Keratinocyte (primary cell): Measurements from ENCODE around the gene TLCD2. TPM values are rescaled to one million over a fixed set of nuclear protein-coding genes. Genes with fewer than 3 reads are reported as not detected.

Experiments used
- DNase-seq: peaks from one replicate; pipeline ENCODE4 v3.0.0-alpha.2; 2011; ENCODE audit warnings: low read depth, missing footprints, low spot score
- FAIRE-seq: peaks from 2 replicates; lab custom pipeline; 2011; peaks lifted over from hg19 to GRCh38; lab: Jason Lieb, UNC
- H2AFZ ChIP-seq: 2 replicates; pipeline ENCODE4 v1.6.0; 2012; ENCODE audit warnings: low read length, control low read depth, inconsistent platforms; ENCODE audit not compliant: control insufficient read depth
- H3K27ac ChIP-seq: 2 replicates; pipeline ENCODE4 v1.5.1; 2011; ENCODE audit warnings: low read length; ENCODE audit not compliant: control insufficient read depth, insufficient read depth
- H3K27me3 ChIP-seq: 3 replicates; pipeline ENCODE4 v1.6.0; 2011; ENCODE audit warnings: low read length; ENCODE audit not compliant: control insufficient read depth, insufficient read depth; ENCODE audit errors: extremely low read depth
- H3K36me3 ChIP-seq, 2 experiments: 2 replicates in 1 of 2; 3 replicates in 1 of 2; pipeline ENCODE4 v1.5.1; 2011; ENCODE audit warnings: low read length in 2 of 2, mild to moderate bottlenecking in 1 of 2; ENCODE audit not compliant: control insufficient read depth in 2 of 2, insufficient read depth in 2 of 2; ENCODE audit errors: extremely low read depth in 1 of 2
- H3K4me1 ChIP-seq: 3 replicates; pipeline ENCODE4 v1.5.1; 2011; ENCODE audit warnings: low read length; ENCODE audit not compliant: control insufficient read depth, insufficient read depth; ENCODE audit errors: extremely low read depth
- H3K4me2 ChIP-seq: 3 replicates; pipeline ENCODE4 v1.6.0; 2011; ENCODE audit warnings: low read depth, low read length; ENCODE audit not compliant: control insufficient read depth, insufficient read depth; ENCODE audit errors: extremely low read depth
- H3K4me3 ChIP-seq, 3 experiments: fragments of 200-600 bp in 1 of 3; sonication (generic) in 1 of 3; 2 replicates in 2 of 3; 3 replicates in 1 of 3; pipeline ENCODE4 v1.5.1; 2011 to 2016; ENCODE audit warnings: low read length in 3 of 3, mild to moderate bottlenecking in 3 of 3, control low read depth in 2 of 3, inconsistent platforms in 1 of 3, low read depth in 1 of 3, mixed read lengths in 1 of 3, mixed run types in 1 of 3, moderate library complexity in 1 of 3; ENCODE audit not compliant: control insufficient read depth in 2 of 3, insufficient read depth in 2 of 3; ENCODE audit errors: extremely low read depth in 1 of 3
- H3K79me2 ChIP-seq: 2 replicates; pipeline ENCODE4 v1.6.0; 2012; ENCODE audit warnings: low read length; ENCODE audit not compliant: control insufficient read depth, insufficient read depth
- H3K9ac ChIP-seq: 3 replicates; pipeline ENCODE4 v1.6.0; 2011; ENCODE audit warnings: low read length; ENCODE audit not compliant: control insufficient read depth, insufficient read depth; ENCODE audit errors: extremely low read depth
- H3K9me1 ChIP-seq: 3 replicates; pipeline ENCODE4 v1.6.0; 2011; ENCODE audit warnings: low read length; ENCODE audit not compliant: control insufficient read depth, insufficient read depth; ENCODE audit errors: extremely low read depth
- H3K9me3 ChIP-seq: 2 replicates; pipeline ENCODE4 v1.5.1; 2012; ENCODE audit warnings: low read depth, low read length; ENCODE audit not compliant: control insufficient read depth
- H4K20me1 ChIP-seq: 3 replicates; pipeline ENCODE4 v1.6.0; 2011; ENCODE audit warnings: low read length; ENCODE audit not compliant: control insufficient read depth, insufficient read depth; ENCODE audit errors: extremely low read depth
- CTCF ChIP-seq, 3 experiments: IDR thresholded peaks in 1 of 3; conservative IDR thresholded peaks in 1 of 3; optimal IDR thresholded peaks in 1 of 3; 2 replicates in 2 of 3; 3 replicates in 1 of 3; pipeline versions ENCODE3 to v1.5.1; 2011; ENCODE audit warnings: low read length in 3 of 3, mild to moderate bottlenecking in 3 of 3, moderate library complexity in 2 of 3, control low read depth in 1 of 3, inconsistent platforms in 1 of 3; ENCODE audit not compliant: insufficient read depth in 2 of 3; ENCODE audit errors: extremely low read depth in 1 of 3
- EZH2 ChIP-seq: IDR thresholded peaks from one replicate; pipeline ENCODE4 v1.6.1; 2012; ENCODE audit warnings: inconsistent platforms, mild to moderate bottlenecking, low read length, moderate library complexity
- dilution Hi-C: fragments of 300-500 bp; cut with MboI; formaldehyde crosslinking; loops from one replicate; pipeline ENCODE4 v1.7.0; 2020; ENCODE audit warnings: low sequenced_read_pairs; ENCODE audit not compliant: extremely low pct_ligation_motif_present
- polyA plus RNA-seq, 5 experiments: library from polyadenylated mRNA; depleted of rRNA in 3 of 5; stranded (reverse) in 3 of 5; stranded (forward) in 1 of 5; unstranded in 1 of 5; fragments of >200 nt; gene quantifications; 1 replicate in 1 of 5; 2 replicates in 3 of 5; 3 replicates in 1 of 5; pipeline versions ENCODE4 v1.2.1 to v1.2.3, GENCODE V29; 2011 to 2012; ENCODE audit warnings: missing spikeins in 2 of 5, low read depth in 1 of 5, low replicate concordance in 1 of 5

TLCD2 gene
- polyA plus RNA-seq, 1 donor (not counting 4 experiments of a cell fraction or from before 2014, with no cell fraction given): 0.75 TPM

DNA sequence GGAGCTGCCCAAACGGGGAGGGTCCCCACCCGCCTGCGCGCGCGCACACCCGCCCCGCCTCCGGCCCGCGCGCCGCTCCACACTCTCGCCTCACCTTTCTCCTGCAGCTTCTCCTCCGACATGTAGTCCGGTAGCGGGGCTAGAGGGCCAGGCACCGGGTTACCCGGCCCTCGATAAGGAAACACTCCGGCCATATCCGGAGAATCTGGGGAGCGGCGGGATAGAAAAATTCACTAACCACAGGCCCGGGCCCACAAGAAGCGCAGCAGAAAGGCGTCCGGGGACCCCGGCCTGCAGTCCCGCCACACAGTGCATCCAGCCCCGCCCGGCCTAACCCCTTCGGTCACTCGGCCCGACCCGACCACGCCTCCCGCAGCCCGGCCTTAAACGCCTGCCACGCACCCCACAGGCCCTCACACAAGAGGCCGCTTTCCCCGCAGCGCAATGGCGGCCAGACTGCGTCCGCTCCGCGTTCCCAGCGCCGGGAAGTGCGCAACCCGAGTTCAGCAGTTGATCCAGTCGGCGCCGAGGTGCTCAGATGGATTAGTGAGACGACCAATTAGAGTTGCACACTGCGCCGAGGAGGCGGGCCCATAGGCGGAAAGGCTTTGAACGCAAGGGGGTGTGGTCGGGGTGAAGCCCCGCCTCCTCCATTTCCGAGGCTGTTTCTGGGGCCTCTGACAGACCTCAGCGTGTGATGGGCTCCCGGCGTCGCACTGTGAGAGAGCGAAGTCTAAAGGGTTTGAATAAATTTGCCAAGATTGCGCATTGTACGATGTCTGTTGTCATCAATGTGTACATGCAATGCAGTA lies 25.6 kb downstream of the TLCD2 start, which contains the start of gene PRPF8:
PRPF8 (minus strand) TSS at position 490 of the 812 bp plus-strand sequence; CDS start at position 194, 296 bp downstream.
- Histone ChIP-seq H2AFZ (peak within 1 kb of the TSS; percentile 94), H3K4me2 (peak within 1 kb of the TSS; percentile 94), H3K36me3 (peaks cover 22 to 32% of the 10 kb centered on the region in 2 experiments), H3K4me3 (peak within 1 kb of the TSS; percentile 85 to 95 (median 89)), H4K20me1 (peaks cover 13% of the 10 kb centered on the region), H3K9me3 (no peaks in the 10 kb centered on the region), H3K27me3 (no peaks in the 10 kb centered on the region), H3K9ac (peak within 1 kb of the TSS; percentile 88), H3K79me2 (peaks cover 37% of the 10 kb centered on the region), H3K9me1 (peaks cover 2% of the 10 kb centered on the region), H3K4me1 (peaks cover 11% of the 10 kb centered on the region), H3K27ac (peak within 1 kb of the TSS; percentile 81)
- TF ChIP-seq EZH2 (no peak), CTCF (optimal IDR thresholded peaks at IDR 0.05 in 1 of 3, IDR thresholded peaks at IDR 0.05 in 1 of 3, conservative IDR thresholded peaks at IDR 0.05 in 1 of 3; ENCODE audit: extremely low read depth in 1 of 3, insufficient read depth in 2 of 3, low read length in 3 of 3) (no peak)
- dilution Hi-C loops: no loop called here
- peak; percentile 77 for DNase-seq
- FAIRE-seq: peak; percentile 83

DNA sequence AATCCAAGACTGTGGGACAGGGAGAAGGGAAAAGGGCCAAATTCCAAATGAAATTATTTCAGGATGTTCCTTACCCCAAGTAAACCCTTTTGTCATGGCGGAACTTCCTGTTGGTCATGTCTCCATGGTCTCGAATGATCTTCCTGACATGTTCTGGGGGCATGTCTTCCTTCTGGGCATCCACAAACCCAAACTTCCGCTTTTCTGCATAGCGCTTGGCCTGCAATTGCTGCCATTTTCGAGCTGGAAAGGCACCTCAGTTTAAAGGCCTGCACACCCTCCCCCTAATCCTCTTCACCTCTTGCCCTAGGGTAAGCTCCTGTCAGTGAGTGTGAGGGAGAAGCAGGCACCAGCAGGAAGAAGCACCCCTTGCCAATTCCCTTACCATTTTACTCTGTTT lies 26.7 kb downstream of the TLCD2 start:
- Histone ChIP-seq H3K79me2 (peaks cover 37% of the 10 kb centered on the region), H2AFZ (no peak overlapping the region), H3K9me1 (peaks cover 2% of the 10 kb centered on the region), H3K36me3 (peaks cover 30 to 43% of the 10 kb centered on the region in 2 experiments), H4K20me1 (peaks cover 13% of the 10 kb centered on the region), H3K4me3 (peak overlapping the region; percentile 85 to 95 (median 89)), H3K4me2 (peak overlapping the region; percentile 94), H3K4me1 (peaks cover 11% of the 10 kb centered on the region), H3K9ac (peak overlapping the region; percentile 88), H3K9me3 (no peaks in the 10 kb centered on the region), H3K27me3 (no peaks in the 10 kb centered on the region), H3K27ac (peak overlapping the region; percentile 81)
- dilution Hi-C loops: no loop called here
- FAIRE-seq (no peak), DNase-seq (no peak)
- TF ChIP-seq CTCF (optimal IDR thresholded peaks at IDR 0.05 in 1 of 3, IDR thresholded peaks at IDR 0.05 in 1 of 3, conservative IDR thresholded peaks at IDR 0.05 in 1 of 3; ENCODE audit: extremely low read depth in 1 of 3, insufficient read depth in 2 of 3, low read length in 3 of 3) (no peak), EZH2 (no peak)
